GM06990 (cell line): ENCODE results near the gene NTRK3.

Experiments
- DNase-seq: peaks from one replicate; pipeline ENCODE4 v3.0.0-alpha.2; 2011; ENCODE audit not compliant: insufficient read length; ENCODE audit errors: extremely low read depth
- H3K27me3 ChIP-seq: replicated peaks from 2 replicates; pipeline ENCODE4 v1.6.0; 2011; ENCODE audit warnings: low read length; ENCODE audit not compliant: control insufficient read depth, insufficient read depth
- H3K36me3 ChIP-seq: 2 replicates; pipeline ENCODE4 v1.5.1; 2011; ENCODE audit warnings: low read length; ENCODE audit not compliant: control insufficient read depth, insufficient read depth
- H3K4me3 ChIP-seq: replicated peaks from 2 replicates; pipeline ENCODE4 v1.5.1; 2011; ENCODE audit warnings: low read depth, mild to moderate bottlenecking, control low read depth, low read length
- CTCF ChIP-seq: IDR thresholded peaks from 2 replicates; pipeline ENCODE4 v1.5.1; 2011; ENCODE audit warnings: low read length, control low read depth, mild to moderate bottlenecking, inconsistent platforms; ENCODE audit not compliant: insufficient read depth, poor library complexity, severe bottlenecking

NTRK3 gene

GRCh38 chr15:87877114-87877810 is 379.3 kb downstream of the NTRK3 start:
- Histone ChIP-seq H3K27me3 (no peaks in the 10 kb centered on the region), H3K36me3 (no peaks in the 10 kb centered on the region), H3K4me3 (no peak overlapping the region)
- no peak for TF ChIP-seq CTCF
- no peak for DNase-seq

GRCh38 chr15:87874896-87875711 is 381.4 kb downstream of the NTRK3 start:
- no peak for DNase-seq
- Histone ChIP-seq H3K36me3 (no peaks in the 10 kb centered on the region), H3K4me3 (no peak overlapping the region), H3K27me3 (no peaks in the 10 kb centered on the region)
- TF ChIP-seq CTCF = no peak

GRCh38 chr15:87873516-87873915 is 383.0 kb downstream of the NTRK3 start:
- H3K27me3 ChIP-seq = no peaks in the 10 kb centered on the region

GRCh38 chr15:87871731-87872320 is 384.7 kb downstream of the NTRK3 start:
- Histone ChIP-seq H3K36me3 (no peaks in the 10 kb centered on the region), H3K27me3 (no peaks in the 10 kb centered on the region), H3K4me3 (no peak overlapping the region)
- DNase-seq = no peak
- no peak for TF ChIP-seq CTCF

More at GRCh38 chr15:87873516-87873915, 383.0 kb downstream of the NTRK3 start:
- DNase-seq = no peak
- Histone ChIP-seq H3K36me3 (no peaks in the 10 kb centered on the region), H3K4me3 (no peak overlapping the region)
- no peak for TF ChIP-seq CTCF

GRCh38 chr15:87871258-87871681 is 385.3 kb downstream of the NTRK3 start:
- no peak for TF ChIP-seq CTCF
- no peaks in the 10 kb centered on the region for H3K27me3 ChIP-seq
- no peak overlapping the region for H3K4me3 ChIP-seq
- no peak for DNase-seq
- no peaks in the 10 kb centered on the region for H3K36me3 ChIP-seq
